HG03045 (cell line): Measurements from ENCODE around the gene NLRC3.
"Not testable (repeated sequence)": the region's sequence is repeated elsewhere in the genome, so short reads cannot be mapped to it uniquely, and the experiment has no call there.

ENCODE experiments used
- ATAC-seq: cut with Tn5 transposase; IDR thresholded peaks from one replicate; pipeline ENCODE4 v1.9.1; 2021; ENCODE audit warnings: mild to moderate bottlenecking, moderate library complexity; ENCODE audit not compliant: unreplicated experiment

Gene NLRC3, protein sequence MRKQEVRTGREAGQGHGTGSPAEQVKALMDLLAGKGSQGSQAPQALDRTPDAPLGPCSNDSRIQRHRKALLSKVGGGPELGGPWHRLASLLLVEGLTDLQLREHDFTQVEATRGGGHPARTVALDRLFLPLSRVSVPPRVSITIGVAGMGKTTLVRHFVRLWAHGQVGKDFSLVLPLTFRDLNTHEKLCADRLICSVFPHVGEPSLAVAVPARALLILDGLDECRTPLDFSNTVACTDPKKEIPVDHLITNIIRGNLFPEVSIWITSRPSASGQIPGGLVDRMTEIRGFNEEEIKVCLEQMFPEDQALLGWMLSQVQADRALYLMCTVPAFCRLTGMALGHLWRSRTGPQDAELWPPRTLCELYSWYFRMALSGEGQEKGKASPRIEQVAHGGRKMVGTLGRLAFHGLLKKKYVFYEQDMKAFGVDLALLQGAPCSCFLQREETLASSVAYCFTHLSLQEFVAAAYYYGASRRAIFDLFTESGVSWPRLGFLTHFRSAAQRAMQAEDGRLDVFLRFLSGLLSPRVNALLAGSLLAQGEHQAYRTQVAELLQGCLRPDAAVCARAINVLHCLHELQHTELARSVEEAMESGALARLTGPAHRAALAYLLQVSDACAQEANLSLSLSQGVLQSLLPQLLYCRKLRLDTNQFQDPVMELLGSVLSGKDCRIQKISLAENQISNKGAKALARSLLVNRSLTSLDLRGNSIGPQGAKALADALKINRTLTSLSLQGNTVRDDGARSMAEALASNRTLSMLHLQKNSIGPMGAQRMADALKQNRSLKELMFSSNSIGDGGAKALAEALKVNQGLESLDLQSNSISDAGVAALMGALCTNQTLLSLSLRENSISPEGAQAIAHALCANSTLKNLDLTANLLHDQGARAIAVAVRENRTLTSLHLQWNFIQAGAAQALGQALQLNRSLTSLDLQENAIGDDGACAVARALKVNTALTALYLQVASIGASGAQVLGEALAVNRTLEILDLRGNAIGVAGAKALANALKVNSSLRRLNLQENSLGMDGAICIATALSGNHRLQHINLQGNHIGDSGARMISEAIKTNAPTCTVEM

DNA sequence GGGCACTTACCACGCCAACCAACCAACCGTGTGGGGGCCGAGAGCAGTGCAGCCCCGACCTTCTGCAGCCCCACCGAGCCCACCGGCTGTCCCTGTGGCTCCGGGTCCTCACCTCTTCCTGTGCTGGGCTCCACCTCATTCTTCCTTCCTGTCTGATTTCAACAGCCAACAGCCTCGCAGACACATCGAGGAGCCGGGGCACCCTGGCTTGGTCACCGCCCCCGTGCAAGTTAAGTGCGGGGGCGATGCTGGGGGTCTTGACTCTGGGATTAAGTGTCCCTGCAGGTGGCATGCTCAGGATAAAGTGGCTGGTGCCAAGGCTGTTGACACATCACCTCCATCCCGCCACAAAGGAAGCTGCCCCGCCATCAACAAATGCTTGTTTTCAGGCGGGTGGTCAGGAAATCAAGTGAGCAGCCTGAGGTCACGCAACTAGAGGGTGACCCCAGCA is at the start of gene NLRC3:
Gene NLRC3 (minus strand): TSS at position 102 of the 451 bp plus-strand sequence. CDS start 12,367 bp downstream, outside the sequence.
- ATAC-seq: no peak

DNA sequence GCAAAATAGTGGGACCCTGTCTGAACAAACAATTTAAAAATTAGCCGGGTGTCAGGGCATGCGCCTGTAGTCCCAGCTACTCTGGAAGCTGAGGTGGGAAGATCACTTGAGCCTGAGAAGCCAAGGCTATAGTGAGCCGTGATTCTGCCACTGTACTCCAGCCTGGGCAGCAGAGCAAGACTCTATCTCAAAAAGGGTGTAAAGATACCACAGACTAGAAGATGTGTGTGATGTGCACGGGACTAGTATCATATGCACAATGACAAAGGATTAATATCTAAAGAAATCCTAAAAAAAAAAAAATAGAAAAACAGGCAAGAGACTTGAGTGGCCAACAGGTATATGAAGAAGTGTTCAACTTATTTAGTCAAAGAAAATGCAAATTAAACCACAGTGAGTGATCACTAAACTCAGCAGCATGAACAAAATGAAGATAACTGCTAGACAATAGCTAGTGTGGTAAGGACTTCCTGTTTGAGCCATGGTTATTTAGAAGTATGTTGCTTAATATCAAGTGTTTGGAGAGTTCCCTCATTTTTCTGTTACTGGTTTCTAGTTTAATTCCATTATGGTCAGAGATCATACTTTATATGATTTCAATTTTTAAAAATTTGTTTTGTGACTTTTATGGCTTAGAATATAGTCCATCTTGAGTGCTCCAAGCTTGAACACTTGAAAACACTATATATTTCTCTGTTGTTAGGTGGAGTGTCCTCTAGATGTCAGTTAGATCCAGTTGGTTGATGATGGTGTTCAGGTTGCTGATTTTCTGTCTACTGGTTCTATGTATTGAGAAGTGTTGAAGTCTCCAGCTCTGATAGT is 48.9 kb upstream of the NLRC3 start:
- no peak for ATAC-seq

DNA sequence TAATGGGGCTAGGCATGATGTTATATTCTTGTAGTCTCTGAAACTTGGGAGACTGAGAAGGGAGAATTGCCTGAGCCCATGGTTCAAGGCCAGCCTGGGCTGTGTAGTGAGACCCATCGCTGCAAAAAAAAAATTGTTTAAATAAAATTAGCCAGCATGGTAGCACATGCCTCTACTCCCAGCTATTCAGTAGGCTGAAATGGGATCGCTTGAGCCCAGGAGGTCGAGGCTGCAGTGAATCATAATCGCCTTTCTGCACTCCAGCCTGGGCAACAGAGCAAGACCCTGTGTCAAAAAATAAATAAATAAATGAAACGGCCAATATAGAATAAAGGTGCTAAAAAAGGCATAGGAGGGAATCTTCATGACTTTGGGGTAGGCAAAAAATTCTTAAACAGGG is 48.1 kb upstream of the NLRC3 start:
- no peak for ATAC-seq

DNA sequence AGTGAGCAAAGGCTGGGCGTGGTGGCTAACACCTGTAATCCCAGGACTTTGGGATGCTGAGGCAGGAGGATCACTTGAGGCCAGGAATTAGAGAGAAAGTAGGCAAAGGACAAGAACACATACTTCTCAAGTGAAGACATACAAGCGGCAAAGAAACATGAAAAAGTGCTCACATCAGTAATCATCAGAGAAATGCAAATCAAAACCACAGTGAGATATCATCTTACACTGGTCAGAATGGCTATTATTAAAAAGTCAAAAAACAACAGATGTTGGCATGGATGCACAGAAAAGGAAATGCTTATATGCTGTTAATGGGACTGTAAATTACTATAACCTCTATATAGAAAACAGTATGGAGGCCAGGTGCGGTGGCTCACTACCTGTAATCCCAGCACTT is 46.4 kb upstream of the NLRC3 start:
- no peak for ATAC-seq

DNA sequence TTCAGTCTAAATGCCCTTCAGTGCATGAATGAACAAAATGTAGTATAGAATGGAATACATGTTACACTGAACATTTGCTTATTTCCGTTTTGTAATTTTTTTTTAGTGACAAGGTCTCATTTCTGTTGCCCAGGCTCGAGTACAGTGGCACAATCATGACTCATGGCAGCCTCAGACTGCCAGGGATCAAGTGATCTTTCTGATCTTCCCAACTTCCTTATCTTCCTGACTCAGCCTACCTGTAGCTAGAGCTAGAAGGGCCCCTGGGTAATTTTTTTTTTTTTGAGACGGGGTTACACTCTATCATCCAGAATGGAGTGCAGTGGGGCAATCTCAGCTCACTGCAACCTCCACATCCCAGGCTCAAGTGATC is 41.6 kb upstream of the NLRC3 start:
- ATAC-seq: no peak

DNA sequence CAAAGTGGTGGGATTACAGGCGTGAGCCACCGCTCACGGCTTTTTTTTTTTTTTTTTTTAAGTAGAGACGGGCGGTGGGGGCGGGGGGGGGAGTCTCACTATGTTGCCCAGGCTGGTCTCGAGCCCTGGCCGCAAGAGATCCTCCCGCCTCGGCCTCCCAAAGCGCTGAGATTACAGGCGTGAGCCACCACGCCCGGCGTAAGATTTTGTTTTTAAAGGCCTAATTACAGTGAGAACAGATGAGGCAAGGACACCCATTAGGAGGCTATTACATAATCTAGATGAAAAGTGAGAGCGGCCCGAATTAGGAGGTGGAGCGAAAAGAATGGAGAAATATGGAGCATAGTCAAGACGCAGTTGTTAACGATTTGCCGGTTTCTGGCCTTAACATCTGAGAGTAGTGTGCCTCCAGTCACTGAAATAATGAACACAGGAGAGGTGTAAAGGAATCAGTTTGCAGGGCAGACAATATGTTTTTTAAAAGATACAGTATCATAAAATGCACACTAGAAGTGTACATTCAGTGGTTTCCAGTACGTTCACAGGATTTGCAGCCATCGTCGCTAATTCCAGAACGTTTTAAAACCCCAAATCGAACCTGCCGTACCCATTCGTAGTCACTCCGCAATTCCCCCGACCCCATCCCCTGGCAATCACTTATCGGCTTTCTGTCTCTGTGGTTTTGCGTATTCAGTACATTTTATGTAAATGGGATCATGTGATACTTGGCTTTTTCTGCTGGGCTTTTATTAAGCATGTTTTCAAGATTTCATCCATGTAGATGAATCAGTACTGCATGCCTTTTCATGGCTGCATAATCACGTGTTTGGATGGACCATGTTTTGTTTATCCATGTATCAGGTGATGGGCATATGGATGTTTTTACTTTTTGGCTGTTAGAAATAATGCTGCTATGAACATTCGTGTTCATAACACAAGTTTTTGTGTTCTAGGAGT is 35.6 kb upstream of the NLRC3 start:
- ATAC-seq: no peak

DNA sequence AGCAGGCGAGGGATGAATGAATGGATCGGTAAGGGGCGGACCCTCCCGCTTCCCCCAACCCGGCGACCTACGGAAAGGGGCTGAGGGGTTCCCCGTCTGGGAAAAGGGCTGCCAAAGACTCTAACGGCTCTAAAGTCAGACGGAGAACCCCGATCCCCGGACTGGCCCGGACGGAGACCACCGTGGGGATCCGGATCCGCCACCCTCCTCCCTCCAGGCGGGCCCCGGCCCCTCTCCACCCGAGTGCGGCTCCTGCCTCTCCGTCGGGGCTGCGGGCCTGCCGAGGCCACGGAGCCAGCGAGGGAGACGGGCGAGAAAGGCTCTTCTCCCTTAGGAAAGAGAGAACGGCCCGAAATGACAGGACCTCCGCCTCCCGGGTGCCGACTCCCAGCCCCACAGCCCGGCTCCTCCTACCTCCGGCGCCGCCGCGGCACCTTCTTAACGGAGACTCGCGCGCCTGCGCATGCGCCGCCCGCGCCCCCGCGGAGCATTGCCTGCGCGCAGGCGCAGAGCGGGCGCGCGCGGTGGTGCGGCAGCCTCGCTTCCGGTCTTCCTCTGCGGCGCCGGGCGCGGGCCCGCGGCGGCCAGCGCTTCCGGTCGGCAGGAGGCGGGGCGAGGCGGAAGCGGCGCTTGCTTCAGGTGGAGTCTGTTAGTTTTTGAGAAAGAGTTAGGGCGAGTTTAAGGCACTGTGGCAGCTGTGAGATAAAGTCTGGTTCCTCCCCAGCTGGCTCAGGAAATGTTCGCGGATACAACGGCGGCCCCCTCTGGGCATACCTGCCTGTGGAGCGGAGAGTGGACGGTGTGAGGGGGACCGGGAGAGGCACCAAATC is 34.2 kb upstream of the NLRC3 start, which contains the start of gene SLX4:
Gene SLX4 (minus strand): TSS at position 461 of the 830 bp plus-strand sequence. CDS start 2,642 bp downstream, outside the sequence.
- ATAC-seq: peak; percentile 86

DNA sequence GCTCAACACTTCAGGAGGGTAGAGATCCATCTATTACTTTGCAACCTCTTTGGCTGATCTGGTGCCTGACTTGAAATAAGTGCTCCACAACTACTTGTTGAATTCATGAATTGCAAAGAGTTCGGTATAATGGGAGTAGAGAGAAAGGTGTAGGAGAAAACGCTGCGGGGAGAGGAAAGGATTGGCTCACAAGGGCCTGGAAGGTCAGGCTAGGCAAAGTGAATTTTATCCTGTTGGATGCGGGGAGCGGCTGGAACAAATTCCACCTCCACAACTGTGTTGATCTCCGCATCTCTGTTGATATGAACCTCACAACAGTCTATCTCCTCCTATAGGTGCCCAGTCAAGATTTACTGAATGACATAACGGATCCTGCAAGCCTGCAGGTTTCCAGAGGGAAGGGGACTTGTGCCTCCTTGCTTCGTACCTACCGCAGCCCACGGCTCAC is 33.5 kb upstream of the NLRC3 start:
- no peak for ATAC-seq

DNA sequence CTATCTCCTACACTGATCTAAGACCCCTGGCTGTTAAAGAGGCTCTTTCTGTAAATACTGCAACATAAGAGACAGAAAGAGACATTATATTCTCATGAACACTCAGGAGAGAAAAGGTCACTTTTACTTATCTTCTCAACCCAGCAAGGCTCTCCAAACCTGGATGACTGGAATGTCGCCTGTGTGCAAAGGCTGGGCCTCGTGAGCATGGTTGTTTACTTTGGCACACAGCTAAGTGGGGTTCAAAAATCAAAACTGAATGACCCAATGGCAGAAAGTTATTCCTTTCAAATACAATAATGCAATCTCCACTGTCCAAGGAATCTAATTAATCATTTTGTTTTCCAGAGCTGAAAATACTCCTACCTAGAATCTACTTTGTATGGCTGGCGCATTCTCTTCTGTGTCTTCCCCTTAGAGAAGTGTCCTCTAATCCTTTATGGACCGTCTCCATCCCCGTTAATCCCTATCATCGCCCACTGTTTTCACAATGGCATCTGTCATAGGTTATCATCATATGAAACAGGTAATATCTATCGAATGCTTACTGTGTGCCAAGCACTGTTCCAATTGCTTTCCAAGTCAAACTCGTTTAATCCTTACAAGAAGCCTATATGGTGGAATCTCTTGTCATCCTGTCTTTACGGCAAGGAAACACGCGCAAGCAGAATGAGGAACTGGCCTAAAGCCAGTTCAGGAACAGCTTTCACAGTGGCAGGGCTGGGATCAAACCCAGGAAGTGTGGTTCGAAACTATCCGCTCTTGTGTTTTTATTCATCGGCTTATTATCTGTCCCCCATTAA is 32.9 kb upstream of the NLRC3 start:
- ATAC-seq: no peak

DNA sequence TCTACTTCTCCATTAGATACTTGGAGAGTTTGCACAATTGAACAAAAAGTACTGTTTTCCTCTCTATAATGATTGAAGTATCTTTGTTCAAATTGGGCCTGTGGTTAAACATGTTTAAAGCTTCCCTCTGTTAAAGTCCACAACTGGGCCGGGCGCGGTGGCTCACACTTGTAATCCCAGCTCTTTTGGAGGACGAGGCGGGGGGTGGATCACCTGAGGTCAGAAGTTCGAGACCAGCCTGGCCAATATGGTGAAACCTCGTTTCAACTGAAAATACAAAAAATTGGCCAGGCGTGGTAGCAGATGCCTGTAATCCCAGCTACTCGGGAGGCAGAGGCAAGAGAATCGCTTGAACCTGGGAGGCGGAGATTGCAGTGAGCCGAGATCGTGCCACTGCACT is 31.8 kb upstream of the NLRC3 start:
- not testable (repeated sequence) for ATAC-seq

DNA sequence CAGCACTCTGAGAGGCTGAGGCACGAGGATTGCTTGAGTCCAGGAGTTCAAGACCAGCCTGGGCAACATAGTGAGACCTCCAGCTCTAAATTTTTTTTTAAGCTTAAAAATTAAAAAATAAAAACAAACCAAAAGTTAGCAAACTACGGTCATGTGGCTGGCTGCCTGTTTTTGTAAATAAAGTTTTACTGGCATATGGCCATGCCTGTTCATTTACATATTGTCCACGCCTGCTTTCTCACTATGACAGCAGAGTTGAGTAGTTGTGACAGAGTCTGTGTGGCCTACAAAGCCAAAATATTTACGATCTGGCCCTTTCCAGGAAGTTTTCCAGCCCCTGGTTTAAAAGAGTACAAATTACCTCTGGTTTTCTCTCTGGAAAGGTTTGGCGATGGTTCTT is 30.9 kb upstream of the NLRC3 start:
- ATAC-seq: no peak

DNA sequence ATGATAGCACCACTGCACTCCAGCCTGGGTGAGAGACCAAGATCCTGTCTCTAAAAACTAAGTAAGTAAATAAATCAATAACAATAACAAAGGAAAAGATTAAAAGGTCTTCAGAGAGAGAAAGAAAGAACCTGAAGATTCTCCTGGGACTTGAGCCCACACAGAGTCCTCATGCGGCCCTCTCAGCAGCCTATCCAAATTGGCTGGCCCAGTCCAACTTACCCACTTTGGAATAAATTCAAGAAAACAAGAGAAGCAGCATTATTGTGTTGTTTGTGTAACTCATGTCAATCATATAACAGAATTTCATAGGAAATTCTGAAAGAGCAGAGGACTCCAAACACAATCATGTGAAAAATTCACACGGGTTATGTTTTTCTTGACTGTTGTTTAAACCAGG is 30.4 kb upstream of the NLRC3 start:
- ATAC-seq: no peak

DNA sequence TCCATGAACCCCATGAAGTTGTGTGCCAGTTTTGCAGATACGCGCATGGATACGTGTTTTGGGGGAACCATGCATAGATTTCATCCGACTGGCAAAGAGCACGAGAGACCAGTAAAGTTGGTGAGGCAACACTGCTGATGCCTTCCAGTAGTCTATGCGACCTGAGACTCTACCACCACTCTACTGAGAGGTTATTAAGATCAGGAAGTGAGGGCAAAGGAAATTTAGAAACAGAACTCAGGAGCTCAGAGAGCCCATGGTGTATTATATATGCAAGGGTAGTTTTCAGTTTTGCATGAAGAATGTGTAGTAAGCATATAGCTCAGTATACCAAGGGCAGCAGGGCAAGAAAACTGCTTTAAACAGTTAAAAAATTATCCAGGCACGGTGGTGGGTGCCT is 30.0 kb upstream of the NLRC3 start:
- no peak for ATAC-seq

DNA sequence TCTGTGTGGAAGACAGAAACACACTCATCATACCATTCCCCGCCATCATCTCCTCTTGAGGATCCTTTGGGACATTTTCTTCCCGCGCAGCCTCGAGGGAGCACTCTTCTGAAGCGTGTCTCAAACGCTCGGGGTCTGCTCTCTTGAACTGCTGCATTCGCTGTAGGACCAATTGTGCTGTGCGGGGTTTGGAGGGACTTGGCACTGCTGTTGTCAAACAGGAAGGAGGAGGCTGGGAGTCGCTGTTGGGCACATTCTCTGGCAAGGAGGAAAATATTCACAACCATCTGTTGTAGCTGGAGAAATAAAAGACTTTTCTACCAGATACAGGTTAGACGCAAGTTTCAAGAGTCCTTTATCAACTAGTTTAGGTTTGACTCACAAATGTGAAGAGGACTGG is 29.2 kb upstream of the NLRC3 start:
- no peak for ATAC-seq

DNA sequence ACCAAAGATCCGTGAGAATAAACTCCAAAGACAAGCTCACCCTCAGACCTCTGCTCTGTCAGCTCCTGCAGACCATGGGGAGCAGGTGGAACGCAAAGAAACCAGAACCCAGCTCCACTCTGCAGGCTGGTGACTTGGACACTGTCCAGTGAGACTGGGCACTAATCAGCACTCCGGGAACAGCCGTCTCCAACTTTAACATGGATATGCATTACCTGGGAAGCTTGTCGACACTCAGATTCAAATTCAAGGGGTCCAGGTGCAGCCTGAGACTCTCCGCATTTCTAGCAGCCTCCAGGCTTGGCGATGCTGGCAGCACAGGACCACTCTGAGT is 25.1 kb upstream of the NLRC3 start:
- no peak for ATAC-seq

DNA sequence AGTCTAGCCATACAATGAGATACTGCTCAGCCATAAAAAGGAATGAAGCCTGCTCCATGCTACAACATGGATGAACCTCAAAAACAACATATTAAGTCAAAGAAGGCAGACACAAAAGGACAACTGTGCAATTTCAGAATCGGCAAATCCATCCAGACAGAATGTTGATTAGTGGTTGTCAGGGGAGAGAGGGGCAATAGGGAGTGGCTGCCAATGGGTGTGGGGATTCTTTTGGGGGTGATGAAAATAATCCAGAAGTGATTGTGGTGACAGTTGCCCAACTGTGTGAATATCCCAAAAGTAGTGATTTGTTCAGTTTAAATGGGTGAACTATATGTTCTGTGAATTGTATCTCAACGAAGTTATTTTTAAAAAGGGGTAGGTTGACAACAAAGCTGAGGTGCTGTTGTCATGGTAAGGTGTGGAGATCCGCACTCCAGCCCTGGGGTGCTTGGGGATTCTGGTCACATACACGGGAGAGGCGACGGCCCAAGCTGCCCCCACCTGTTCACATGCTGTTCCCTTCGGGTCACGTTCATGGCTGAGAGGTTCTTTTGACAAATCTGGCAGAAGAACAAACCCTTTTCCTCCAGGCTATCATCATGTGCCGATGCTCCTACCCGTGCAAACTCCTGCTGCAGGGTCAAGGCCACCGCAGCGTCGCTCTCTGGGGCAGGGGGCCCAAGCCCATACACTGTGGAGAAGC is 24.6 kb upstream of the NLRC3 start:
- no peak for ATAC-seq

DNA sequence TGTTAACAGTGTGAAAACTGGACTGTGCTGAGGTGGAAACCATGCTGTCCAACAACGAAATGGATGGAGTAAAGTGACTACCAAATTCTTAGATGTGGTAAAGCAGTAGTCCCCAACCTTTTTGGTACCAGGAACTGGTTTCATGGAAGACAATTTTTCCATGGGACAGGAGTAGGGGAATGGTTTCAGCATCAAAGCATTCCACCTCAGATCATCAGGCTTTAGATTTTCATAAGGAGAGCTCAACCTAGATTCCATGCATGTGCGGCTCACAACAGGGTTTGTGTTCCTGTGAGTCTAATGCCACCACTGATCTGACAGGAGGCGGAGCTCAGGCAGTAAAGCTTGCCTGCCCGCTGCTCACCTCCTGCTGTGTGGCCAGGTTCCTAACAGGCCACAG is 22.7 kb upstream of the NLRC3 start:
- no peak for ATAC-seq
